B cell (primary cell): ENCODE measurements around the gene PRR7. TPM values are rescaled to one million over a fixed set of nuclear protein-coding genes. Genes with fewer than 3 reads are reported as not detected.

Source experiments
- ATAC-seq: fragments of 200-7000 bp; cut with Tn5 transposase; one replicate; pipeline ENCODE4 v1.10.0; 2021; ENCODE audit warnings: low read depth, mild to moderate bottlenecking, moderate number of reproducible peaks, moderate library complexity
- CTCF ChIA-PET: fragments of 350-600 bp; sonication (Branson Sonifier 250); formaldehyde crosslinking; loops from one replicate; lab custom pipeline; 2021; ENCODE audit warnings: antibody characterized with exemption, inconsistent platforms; lab: Charles Lee
- POLR2A ChIA-PET: fragments of 350-600 bp; sonication (Branson Sonifier 250); formaldehyde crosslinking; loops from one replicate; lab custom pipeline; 2021; ENCODE audit warnings: antibody characterized with exemption; lab: Charles Lee
- DNase-seq: peaks from one replicate; pipeline ENCODE4 v3.0.0; 2013
- H2AFZ ChIP-seq: 2 replicates; pipeline ENCODE4 v1.6.1; 2012; ENCODE audit warnings: mild to moderate bottlenecking, low read depth, low read length; ENCODE audit not compliant: insufficient read depth, poor library complexity, severe bottlenecking
- H3K27ac ChIP-seq, 2 donors: 1 replicate in 1 of 2; 2 replicates in 1 of 2; pipeline ENCODE4 v1.5.1; 2012 to 2013; ENCODE audit warnings: low read length in 2 of 2, mild to moderate bottlenecking in 2 of 2, moderate library complexity in 1 of 2
- H3K27me3 ChIP-seq, 4 experiments: fragments of 200-600 bp in 1 of 4; sonication (generic) in 1 of 4; replicated peaks in 1 of 4; 1 replicate in 2 of 4; 2 replicates in 2 of 4; pipeline versions ENCODE4 v1.6.1 to v1.7.0; 2013 to 2016; ENCODE audit warnings: low read length in 3 of 4, mild to moderate bottlenecking in 2 of 4, mixed read lengths in 1 of 4, moderate library complexity in 1 of 4; ENCODE audit not compliant: insufficient read depth in 4 of 4, control insufficient read depth in 3 of 4; ENCODE audit errors: control extremely low read depth in 1 of 4
- H3K36me3 ChIP-seq, 2 experiments: replicated peaks in 1 of 2; 1 replicate in 1 of 2; 2 replicates in 1 of 2; pipeline versions ENCODE4 v1.6.1 to v1.7.1; 2013; ENCODE audit warnings: low read length in 1 of 2; ENCODE audit not compliant: insufficient read depth in 2 of 2, control insufficient read depth in 1 of 2; ENCODE audit errors: control extremely low read depth in 1 of 2, extremely low read depth in 1 of 2
- H3K4me1 ChIP-seq, 2 donors: fragments of 200-600 bp in 1 of 2; sonication (generic) in 1 of 2; 1 replicate in 1 of 2; 2 replicates in 1 of 2; pipeline versions ENCODE4 v1.5.1 to v1.6.1; 2013 to 2017; ENCODE audit warnings: low read length in 2 of 2; ENCODE audit not compliant: control insufficient read depth in 2 of 2, insufficient read depth in 2 of 2
- H3K4me2 ChIP-seq: replicated peaks from 2 replicates; pipeline ENCODE3; 2012; ENCODE audit warnings: mild to moderate bottlenecking, low read depth, low read length; ENCODE audit not compliant: poor library complexity, severe bottlenecking
- H3K4me3 ChIP-seq, 5 experiments: fragments of 200-600 bp in 1 of 5; sonication (generic) in 1 of 5; 1 replicate in 3 of 5; 2 replicates in 2 of 5; pipeline versions ENCODE4 v1.5.1 to v1.7.0; 2011 to 2016; ENCODE audit warnings: low read length in 4 of 5, mild to moderate bottlenecking in 4 of 5, low read depth in 2 of 5, control low read depth in 1 of 5, moderate library complexity in 1 of 5; ENCODE audit not compliant: insufficient read depth in 1 of 5; ENCODE audit errors: control extremely low read depth in 1 of 5, extremely low read depth in 1 of 5
- H3K79me2 ChIP-seq: fragments of 200-600 bp; sonication (generic); one replicate; pipeline ENCODE4 v1.6.0; 2016; ENCODE audit warnings: low read length; ENCODE audit not compliant: control insufficient read depth, insufficient read depth
- H3K9ac ChIP-seq: fragments of 200-600 bp; sonication (generic); 2 replicates; pipeline ENCODE4 v1.6.1; 2017; ENCODE audit warnings: mild to moderate bottlenecking, low read length, moderate library complexity
- H3K9me3 ChIP-seq, 3 donors: one replicate each; pipeline versions ENCODE4 v1.6.1 to v1.7.1; 2013; ENCODE audit warnings: low read length in 2 of 3; ENCODE audit not compliant: control insufficient read depth in 2 of 3, insufficient read depth in 1 of 3; ENCODE audit errors: control extremely low read depth in 1 of 3
- H4K20me1 ChIP-seq: 2 replicates; pipeline ENCODE4 v1.6.0; 2012; ENCODE audit warnings: mild to moderate bottlenecking, low read length; ENCODE audit not compliant: insufficient read depth, control insufficient read depth, poor library complexity, severe bottlenecking
- H3K27ac Mint-ChIP-seq: one replicate; pipeline ENCODE4 v1.8.0; 2021; ENCODE audit warnings: mixed read lengths
- H3K27me3 Mint-ChIP-seq: one replicate; pipeline ENCODE4 v1.8.0; 2021; ENCODE audit warnings: mixed read lengths
- H3K4me1 Mint-ChIP-seq: one replicate; pipeline ENCODE4 v1.8.0; 2021; ENCODE audit warnings: mixed read lengths
- H3K4me3 Mint-ChIP-seq: one replicate; pipeline ENCODE4 v1.8.0; 2021; ENCODE audit warnings: mixed read lengths
- H3K9me3 Mint-ChIP-seq: one replicate; pipeline ENCODE4 v1.8.0; 2022; ENCODE audit warnings: mixed read lengths; ENCODE audit not compliant: insufficient read depth
- CTCF ChIP-seq: fragments of 200-600 bp; IDR thresholded peaks from one replicate; pipeline ENCODE4 v1.8.0; 2022; ENCODE audit warnings: antibody characterized with exemption, mild to moderate bottlenecking
- EZH2 ChIP-seq: IDR thresholded peaks from 2 replicates; pipeline ENCODE4 v1.6.1; 2012; ENCODE audit warnings: borderline replicate concordance, low read depth, mild to moderate bottlenecking, moderate library complexity, low read length; ENCODE audit not compliant: insufficient read depth, poor library complexity, severe bottlenecking
- WGBS: methylation state at CpG from one replicate; pipeline ENCODE4 v1.1.5; 2013; ENCODE audit warnings: missing lambda C conversion rate; ENCODE audit not compliant: insufficient coverage; 5-methylcytosine and 5-hydroxymethylcytosine counted together
- intact Hi-C: fragments of 100-400 bp; cut with micrococcal nuclease; formaldehyde crosslinking; loops from one replicate; pipeline ENCODE4 v1.10.0; 2022
- polyA plus RNA-seq: library from polyadenylated mRNA; depleted of rRNA; stranded (reverse); fragments of >200 nt; gene quantifications from 2 replicates; pipeline ENCODE4 v1.2.3, GENCODE V29; 2012
- total RNA-seq, 2 donors: library from RNA; stranded (reverse); fragments of 120-200 nt in 1 of 2; gene quantifications; 1 replicate in 1 of 2; 2 replicates in 1 of 2; pipeline versions ENCODE4 v1.2.3 to v1.2.4, GENCODE V29; 2013 to 2022

The PRR7 gene
- total and polyA plus RNA-seq, 2 donors (not counting 1 experiment from before 2014, with no cell fraction given): 4.8 to 84.4 TPM

GRCh38 chr5:177438468-177438867 is 8.1 kb upstream of the PRR7 start:
- 98% methylated on average over 4 of the region's 10 CpGs for WGBS
- no peak overlapping the region for H3K9ac ChIP-seq
- peaks cover 0 to 19% of the 10 kb centered on the region in 2 donors for H3K4me1 ChIP-seq
- no peak overlapping the region for H3K4me3 ChIP-seq
- H3K27me3 Mint-ChIP-seq: no peaks in the 10 kb centered on the region
- no peak overlapping the region for H2AFZ ChIP-seq
- H3K9me3 ChIP-seq: no peaks in the 10 kb centered on the region
- ChIA-PET CTCF (interaction anchor here (1.2 to 21.3 kb wide), 3 partner anchors 9 to 33 kb away, joined by 3 to 628 read pairs (median 143); partner anchors contain the start of genes F12, GRK6 and PFN3), POLR2A (no interaction called here)
- TF ChIP-seq CTCF: no peak
- TF ChIP-seq EZH2: no peak
- peaks cover 98% of the 10 kb centered on the region for H4K20me1 ChIP-seq
- peaks cover 39% of the 10 kb centered on the region for H3K79me2 ChIP-seq
- no peaks in the 10 kb centered on the region for H3K27me3 ChIP-seq
- H3K27ac ChIP-seq: no peak overlapping the region
- H3K4me1 Mint-ChIP-seq: peaks cover 18% of the 10 kb centered on the region
- H3K27ac Mint-ChIP-seq: peak overlapping the region; percentile 44
- H3K9me3 Mint-ChIP-seq: no peaks in the 10 kb centered on the region
- no peak overlapping the region for H3K4me2 ChIP-seq
- intact Hi-C loops: no loop called here
- peaks cover 4 to 90% of the 10 kb centered on the region in 2 experiments for H3K36me3 ChIP-seq
- DNase-seq (no peak), ATAC-seq (no peak)
- no peak overlapping the region for H3K4me3 Mint-ChIP-seq

GRCh38 chr5:177439518-177440053 is 7.0 kb upstream of the PRR7 start:
- Histone ChIP-seq H3K9ac (no peak overlapping the region), H3K36me3 (peaks cover 4 to 82% of the 10 kb centered on the region in 2 experiments), H3K27me3 (no peaks in the 10 kb centered on the region), H3K4me1 (peaks cover 1 to 14% of the 10 kb centered on the region in 2 donors), H2AFZ (no peak overlapping the region), H4K20me1 (peaks cover 98% of the 10 kb centered on the region), H3K27ac (peak overlapping the region in 1 of 2 donors; percentile 19), H3K9me3 (no peaks in the 10 kb centered on the region), H3K4me2 (no peak overlapping the region), H3K4me3 (no peak overlapping the region), H3K79me2 (peaks cover 29% of the 10 kb centered on the region)
- H3K4me1 Mint-ChIP-seq: peaks cover 22% of the 10 kb centered on the region
- intact Hi-C loops: no loop called here
- WGBS: 100% methylated on average over 2 of the region's 4 CpGs
- CTCF ChIA-PET: interaction anchor here (0.7 to 21.3 kb wide), 5 partner anchors 8 to 50 kb away, joined by 3 to 628 read pairs (median 3); partner anchors contain the start of genes F12, GRK6 and PFN3
- no peaks in the 10 kb centered on the region for H3K27me3 Mint-ChIP-seq
- H3K27ac Mint-ChIP-seq: peak overlapping the region; percentile 47
- no peak overlapping the region for H3K4me3 Mint-ChIP-seq
- POLR2A ChIA-PET: interaction anchor here (10.8 kb wide), 1 partner anchor 8 kb away, joined by 103 read pairs; no protein-coding TSS in a partner anchor
- TF ChIP-seq EZH2 (no peak), CTCF (no peak)
- no peak for DNase-seq
- ATAC-seq: no peak
- no peaks in the 10 kb centered on the region for H3K9me3 Mint-ChIP-seq
